GM21360 (cell line): Measurements from ENCODE around the gene IP6K3.

Experiments used
- ATAC-seq: cut with Tn5 transposase; IDR thresholded peaks from one replicate; pipeline ENCODE4 v1.9.1; 2021; ENCODE audit warnings: mild to moderate bottlenecking, moderate library complexity; ENCODE audit not compliant: unreplicated experiment

IP6K3 gene

GRCh38 chr6:33692078-33692759 is 54.5 kb downstream of the IP6K3 start:
- ATAC-seq: no peak

GRCh38 chr6:33691456-33692077 is 55.1 kb downstream of the IP6K3 start:
- ATAC-seq: no peak

- ATAC-seq: no peak
These were observed 55.9 kb downstream of the IP6K3 start for GRCh38 chr6:33690766-33691165.

GRCh38 chr6:33689879-33690278 is 56.8 kb downstream of the IP6K3 start:
- no peak for ATAC-seq

GRCh38 chr6:33689148-33689494 is 57.6 kb downstream of the IP6K3 start:
- ATAC-seq: no peak

- ATAC-seq: no peak
These were observed 58.1 kb downstream of the IP6K3 start for GRCh38 chr6:33688451-33689147.

- no peak for ATAC-seq
These were observed 58.7 kb downstream of the IP6K3 start for GRCh38 chr6:33688006-33688405.

GRCh38 chr6:33686981-33687975 is 59.4 kb downstream of the IP6K3 start:
- ATAC-seq: no peak

GRCh38 chr6:33686225-33686924 is 60.3 kb downstream of the IP6K3 start:
- no peak for ATAC-seq

GRCh38 chr6:33685411-33686224 is 61.1 kb downstream of the IP6K3 start:
- ATAC-seq: no peak

- no peak for ATAC-seq
These were observed 61.7 kb downstream of the IP6K3 start for GRCh38 chr6:33684983-33685382.

GRCh38 chr6:33684428-33684896 is 62.2 kb downstream of the IP6K3 start:
- ATAC-seq: no peak

GRCh38 chr6:33683576-33684427 is 62.9 kb downstream of the IP6K3 start:
- ATAC-seq: no peak

- ATAC-seq: no peak
These were observed 63.6 kb downstream of the IP6K3 start for GRCh38 chr6:33683051-33683571.

GRCh38 chr6:33682341-33682740 is 64.4 kb downstream of the IP6K3 start:
- ATAC-seq: no peak

GRCh38 chr6:33679761-33680160 is 66.9 kb downstream of the IP6K3 start:
- no peak for ATAC-seq

GRCh38 chr6:33678932-33679490 is 67.7 kb downstream of the IP6K3 start:
- no peak for ATAC-seq
